ENCODE results near the gene MUC22.
"Not testable (repeated sequence)": the region's sequence is repeated elsewhere in the genome, so short reads cannot be mapped to it uniquely, and the experiment has no call there.

MUC22 gene

GRCh38 chr6:31057426-31058003 is 47.2 kb downstream of the MUC22 start:
- H3K9me3 ChIP-seq (ENCODE audit: control insufficient read depth in 2 of 2, low read length in 2 of 2), result no peaks in the 10 kb centered on the region
- H3K27me3 ChIP-seq (ENCODE audit: control insufficient read depth in 1 of 2, insufficient read depth in 2 of 2, low read length in 2 of 2), result peaks cover 0 to 8% of the 10 kb centered on the region in 2 donors
- H3K27ac ChIP-seq (ENCODE audit: low read length), result no peak overlapping the region
- H3K9ac ChIP-seq (ENCODE audit: low read length in 2 of 2), result no peak overlapping the region
- no peak overlapping the region for H3K4me3 ChIP-seq (ENCODE audit: low read length in 2 of 2)
- peaks cover 3% of the 10 kb centered on the region for H3K4me1 ChIP-seq (ENCODE audit: control insufficient read depth, insufficient read depth, low read length)
- H3K36me3 ChIP-seq (ENCODE audit: control insufficient read depth in 2 of 2, insufficient read depth in 2 of 2, low read length in 2 of 2), result no peaks in the 10 kb centered on the region

GRCh38 chr6:31058128-31058894 is 48.0 kb downstream of the MUC22 start:
- no peak overlapping the region for H3K27ac ChIP-seq (ENCODE audit: low read length)
- H3K9me3 ChIP-seq (ENCODE audit: control insufficient read depth in 2 of 2, low read length in 2 of 2), result no peaks in the 10 kb centered on the region
- H3K4me1 ChIP-seq (ENCODE audit: control insufficient read depth, insufficient read depth, low read length), result peaks cover 3% of the 10 kb centered on the region
- H3K9ac ChIP-seq (ENCODE audit: low read length in 2 of 2), result no peak overlapping the region
- no peaks in the 10 kb centered on the region for H3K36me3 ChIP-seq (ENCODE audit: control insufficient read depth in 2 of 2, insufficient read depth in 2 of 2, low read length in 2 of 2)
- no peak overlapping the region for H3K4me3 ChIP-seq (ENCODE audit: low read length in 2 of 2)
- peaks cover 0 to 8% of the 10 kb centered on the region in 2 donors for H3K27me3 ChIP-seq (ENCODE audit: control insufficient read depth in 1 of 2, insufficient read depth in 2 of 2, low read length in 2 of 2)

- Histone ChIP-seq H3K36me3 (ENCODE audit: control insufficient read depth in 2 of 2, insufficient read depth in 2 of 2, low read length in 2 of 2) (no peaks in the 10 kb centered on the region), H3K9ac (ENCODE audit: low read length in 2 of 2) (no peak overlapping the region), H3K4me3 (ENCODE audit: low read length in 2 of 2) (no peak overlapping the region), H3K27me3 (ENCODE audit: control insufficient read depth in 1 of 2, insufficient read depth in 2 of 2, low read length in 2 of 2) (peaks cover 0 to 3% of the 10 kb centered on the region in 2 donors), H3K4me1 (ENCODE audit: control insufficient read depth, insufficient read depth, low read length) (peaks cover 3% of the 10 kb centered on the region), H3K27ac (ENCODE audit: low read length) (no peak overlapping the region), H3K9me3 (ENCODE audit: control insufficient read depth in 2 of 2, low read length in 2 of 2) (no peaks in the 10 kb centered on the region)
Measured at GRCh38 chr6:31060145-31060544, 49.9 kb downstream of the MUC22 start.

- Histone ChIP-seq H3K27me3 (ENCODE audit: control insufficient read depth in 1 of 2, insufficient read depth in 2 of 2, low read length in 2 of 2) (peaks cover 3% of the 10 kb centered on the region in 2 donors), H3K36me3 (ENCODE audit: control insufficient read depth in 2 of 2, insufficient read depth in 2 of 2, low read length in 2 of 2) (no peaks in the 10 kb centered on the region), H3K27ac (ENCODE audit: low read length) (no peak overlapping the region), H3K4me3 (ENCODE audit: low read length in 2 of 2) (no peak overlapping the region), H3K9me3 (ENCODE audit: control insufficient read depth in 2 of 2, low read length in 2 of 2) (no peaks in the 10 kb centered on the region), H3K9ac (ENCODE audit: low read length in 2 of 2) (no peak overlapping the region), H3K4me1 (ENCODE audit: control insufficient read depth, insufficient read depth, low read length) (no peaks in the 10 kb centered on the region)
Measured at GRCh38 chr6:31063906-31064435, 53.7 kb downstream of the MUC22 start.

- Histone ChIP-seq H3K27me3 (ENCODE audit: control insufficient read depth in 1 of 2, insufficient read depth in 2 of 2, low read length in 2 of 2) (peaks cover 3% of the 10 kb centered on the region in 2 donors), H3K4me1 (ENCODE audit: control insufficient read depth, insufficient read depth, low read length) (peaks cover 3% of the 10 kb centered on the region), H3K9me3 (ENCODE audit: control insufficient read depth in 2 of 2, low read length in 2 of 2) (no peaks in the 10 kb centered on the region), H3K27ac (ENCODE audit: low read length) (no peak overlapping the region), H3K4me3 (ENCODE audit: low read length in 2 of 2) (no peak overlapping the region), H3K36me3 (ENCODE audit: control insufficient read depth in 2 of 2, insufficient read depth in 2 of 2, low read length in 2 of 2) (no peaks in the 10 kb centered on the region), H3K9ac (ENCODE audit: low read length in 2 of 2) (no peak overlapping the region)
Measured at GRCh38 chr6:31065556-31065955, 55.3 kb downstream of the MUC22 start.

- not testable (repeated sequence) for H3K4me3 ChIP-seq (ENCODE audit: low read length in 2 of 2); H3K36me3 ChIP-seq (ENCODE audit: control insufficient read depth in 2 of 2, insufficient read depth in 2 of 2, low read length in 2 of 2); H3K27me3 ChIP-seq (ENCODE audit: control insufficient read depth in 1 of 2, insufficient read depth in 2 of 2, low read length in 2 of 2); H3K9ac ChIP-seq (ENCODE audit: low read length in 2 of 2); H3K4me1 ChIP-seq (ENCODE audit: control insufficient read depth, insufficient read depth, low read length); H3K9me3 ChIP-seq (ENCODE audit: control insufficient read depth in 2 of 2, low read length in 2 of 2); H3K27ac ChIP-seq (ENCODE audit: low read length)
Measured at GRCh38 chr6:31067028-31067427, 56.8 kb downstream of the MUC22 start.

GRCh38 chr6:31067891-31068668 is 57.8 kb downstream of the MUC22 start:
- H3K27ac ChIP-seq (ENCODE audit: low read length); H3K36me3 ChIP-seq (ENCODE audit: control insufficient read depth in 2 of 2, insufficient read depth in 2 of 2, low read length in 2 of 2); H3K9ac ChIP-seq (ENCODE audit: low read length in 2 of 2); H3K4me1 ChIP-seq (ENCODE audit: control insufficient read depth, insufficient read depth, low read length); H3K9me3 ChIP-seq (ENCODE audit: control insufficient read depth in 2 of 2, low read length in 2 of 2); H3K27me3 ChIP-seq (ENCODE audit: control insufficient read depth in 1 of 2, insufficient read depth in 2 of 2, low read length in 2 of 2); H3K4me3 ChIP-seq (ENCODE audit: low read length in 2 of 2): not testable (repeated sequence)

- Histone ChIP-seq H3K36me3 (ENCODE audit: control insufficient read depth in 2 of 2, insufficient read depth in 2 of 2, low read length in 2 of 2) (no peaks in the 10 kb centered on the region), H3K27ac (ENCODE audit: low read length) (no peak overlapping the region), H3K9me3 (ENCODE audit: control insufficient read depth in 2 of 2, low read length in 2 of 2) (no peaks in the 10 kb centered on the region), H3K4me1 (ENCODE audit: control insufficient read depth, insufficient read depth, low read length) (peaks cover 13% of the 10 kb centered on the region), H3K4me3 (ENCODE audit: low read length in 2 of 2) (no peak overlapping the region), H3K27me3 (ENCODE audit: control insufficient read depth in 1 of 2, insufficient read depth in 2 of 2, low read length in 2 of 2) (peaks cover 0 to 3% of the 10 kb centered on the region in 2 donors), H3K9ac (ENCODE audit: low read length in 2 of 2) (no peak overlapping the region)
Measured at GRCh38 chr6:31068669-31069340, 58.5 kb downstream of the MUC22 start.

- no peak overlapping the region for H3K9ac ChIP-seq (ENCODE audit: low read length in 2 of 2)
Measured at GRCh38 chr6:31070711-31071197, 60.5 kb downstream of the MUC22 start.

GRCh38 chr6:31074401-31074800 is 64.1 kb downstream of the MUC22 start:
- Histone ChIP-seq H3K4me3 (ENCODE audit: low read length in 2 of 2) (no peak overlapping the region), H3K27me3 (ENCODE audit: control insufficient read depth in 1 of 2, insufficient read depth in 2 of 2, low read length in 2 of 2) (no peaks in the 10 kb centered on the region), H3K36me3 (ENCODE audit: control insufficient read depth in 2 of 2, insufficient read depth in 2 of 2, low read length in 2 of 2) (no peaks in the 10 kb centered on the region), H3K9ac (ENCODE audit: low read length in 2 of 2) (no peak overlapping the region), H3K27ac (ENCODE audit: low read length) (no peak overlapping the region), H3K9me3 (ENCODE audit: control insufficient read depth in 2 of 2, low read length in 2 of 2) (no peaks in the 10 kb centered on the region), H3K4me1 (ENCODE audit: control insufficient read depth, insufficient read depth, low read length) (peaks cover 13% of the 10 kb centered on the region)

More at GRCh38 chr6:31070711-31071197, 60.5 kb downstream of the MUC22 start:
- Histone ChIP-seq H3K36me3 (ENCODE audit: control insufficient read depth in 2 of 2, insufficient read depth in 2 of 2, low read length in 2 of 2) (no peaks in the 10 kb centered on the region), H3K9me3 (ENCODE audit: control insufficient read depth in 2 of 2, low read length in 2 of 2) (no peaks in the 10 kb centered on the region), H3K4me1 (ENCODE audit: control insufficient read depth, insufficient read depth, low read length) (peaks cover 13% of the 10 kb centered on the region), H3K4me3 (ENCODE audit: low read length in 2 of 2) (no peak overlapping the region), H3K27me3 (ENCODE audit: control insufficient read depth in 1 of 2, insufficient read depth in 2 of 2, low read length in 2 of 2) (no peaks in the 10 kb centered on the region), H3K27ac (ENCODE audit: low read length) (no peak overlapping the region)
